GM19452 (cell line): Measurements from ENCODE around the gene SLC2A10.

Experiments used
- ATAC-seq: cut with Tn5 transposase; IDR thresholded peaks from one replicate; pipeline ENCODE4 v1.9.1; 2021; ENCODE audit not compliant: unreplicated experiment

Gene SLC2A10

GRCh38 chr20:46764068-46764467 is 54.6 kb downstream of the SLC2A10 start:
- ATAC-seq, result no peak

GRCh38 chr20:46765506-46766120 is 56.2 kb downstream of the SLC2A10 start:
- ATAC-seq, result no peak

- ATAC-seq, result no peak
Measured at GRCh38 chr20:46767127-46767761, 57.8 kb downstream of the SLC2A10 start.

- no peak for ATAC-seq
Measured at GRCh38 chr20:46770330-46771194, 61.1 kb downstream of the SLC2A10 start.

GRCh38 chr20:46771195-46771588 is 61.7 kb downstream of the SLC2A10 start:
- ATAC-seq, result no peak

- no peak for ATAC-seq
Measured at GRCh38 chr20:46772901-46773300, 63.5 kb downstream of the SLC2A10 start.

GRCh38 chr20:46773680-46774079 is 64.2 kb downstream of the SLC2A10 start:
- ATAC-seq, result no peak

GRCh38 chr20:46774236-46774635 is 64.8 kb downstream of the SLC2A10 start:
- no peak for ATAC-seq

GRCh38 chr20:46774943-46775560 is 65.6 kb downstream of the SLC2A10 start:
- no peak for ATAC-seq

GRCh38 chr20:46775806-46776205 is 66.4 kb downstream of the SLC2A10 start:
- ATAC-seq, result no peak

- ATAC-seq, result no peak
Measured at GRCh38 chr20:46777331-46777730, 67.9 kb downstream of the SLC2A10 start.

GRCh38 chr20:46779831-46780230 is 70.4 kb downstream of the SLC2A10 start:
- no peak for ATAC-seq

GRCh38 chr20:46784436-46785127 is 75.1 kb downstream of the SLC2A10 start:
- ATAC-seq, result no peak
